ENCODE results near the gene HARS1. TPM values are rescaled to one million over a fixed set of nuclear protein-coding genes. Genes with fewer than 3 reads are reported as not detected.
A peak's percentile ranks its signal among the peaks of the same experiment; 100 is the strongest.

Gene HARS1
- polyA plus RNA-seq, 3 donors, result 28.4 to 34.3 (median 31.9) TPM

- Histone ChIP-seq H3K4me2 (replicated peaks; ENCODE audit: extremely low read depth, low read length, poor library complexity, severe bottlenecking) (peak overlapping the region; percentile 100), H3K9ac (ENCODE audit: insufficient read depth, low read length, poor library complexity, severe bottlenecking) (peak overlapping the region; percentile 89), H2AFZ (ENCODE audit: insufficient read depth, low read depth, low read length, poor library complexity, severe bottlenecking) (peak overlapping the region; percentile 15), H3K27ac (ENCODE audit: low read depth in 1 of 2, low read length in 2 of 2) (peak overlapping the region; percentile 96 to 97), H3K27me3 (ENCODE audit: control insufficient read depth in 2 of 2, insufficient read depth in 2 of 2, low read length in 2 of 2) (no peaks in the 10 kb centered on the region), H3K4me1 (ENCODE audit: control insufficient read depth in 1 of 2, insufficient read depth in 2 of 2, low read length in 2 of 2) (peaks cover 30 to 59% of the 10 kb centered on the region in 2 donors), H3K79me2 (ENCODE audit: insufficient read depth, low read length) (peaks cover 55% of the 10 kb centered on the region), H3K9me3 (replicated peaks in 1 of 2; ENCODE audit: control insufficient read depth in 1 of 2, insufficient read depth in 1 of 2, low read length in 2 of 2) (peaks cover 0 to 10% of the 10 kb centered on the region in 2 donors), H3K36me3 (replicated peaks in 1 of 2; ENCODE audit: control insufficient read depth in 1 of 2, insufficient read depth in 2 of 2, low read length in 2 of 2) (peaks cover 14 to 24% of the 10 kb centered on the region in 2 donors), H4K20me1 (ENCODE audit: insufficient read depth, low read length) (peaks cover 31% of the 10 kb centered on the region), H3K4me3 (replicated peaks in 1 of 3; ENCODE audit: low read depth in 2 of 3, low read length in 3 of 3) (peak overlapping the region; percentile 76 to 98 (median 97))
- WGBS (ENCODE audit: insufficient coverage), result no CpG with 5 or more reads among the region's 2 CpGs
- intact Hi-C loops (cut with micrococcal nuclease), result loop anchor here (5.0 kb wide), 1 partner anchor 33 kb away; no protein-coding TSS in a partner anchor
- peak in 2 of 3 donors; percentile 61 to 76 for DNase-seq
- H3K27ac Mint-ChIP-seq, result peak overlapping the region; percentile 97 to 99 (median 98)
- peak overlapping the region; percentile 92 to 100 for H3K4me3 Mint-ChIP-seq
- peaks cover 59% of the 10 kb centered on the region for H3K4me1 Mint-ChIP-seq
- peaks cover 4 to 17% (median 12%) of the 10 kb centered on the region in 7 donors for H3K9me3 Mint-ChIP-seq
- no peak for TF ChIP-seq CTCF (IDR thresholded peaks at IDR 0.05)
- peaks cover 35 to 51% of the 10 kb centered on the region in 2 donors for H3K36me3 Mint-ChIP-seq
- H3K27me3 Mint-ChIP-seq (ENCODE audit: low read depth in 3 of 3), result peaks cover 0 to 2% (median 0%) of the 10 kb centered on the region in 3 donors
Measured at GRCh38 chr5:140630292-140631035, 60.7 kb downstream of the HARS1 start.

- H3K4me3 ChIP-seq (replicated peaks in 1 of 3; ENCODE audit: low read depth in 2 of 3, low read length in 3 of 3), result peak overlapping the region in 2 of 3 experiments; percentile 3 to 97
- Mint-ChIP-seq H3K4me1 (peaks cover 49% of the 10 kb centered on the region), H3K27ac (peak overlapping the region in 6 of 7 donors; percentile 34 to 78 (median 65)), H3K9me3 (peaks cover 4 to 17% (median 12%) of the 10 kb centered on the region in 7 donors), H3K27me3 (ENCODE audit: low read depth in 3 of 3) (peaks cover 0 to 2% (median 0%) of the 10 kb centered on the region in 3 donors), H3K4me3 (peak overlapping the region; percentile 64 to 100), H3K36me3 (peaks cover 35 to 56% of the 10 kb centered on the region in 2 donors)
- H4K20me1 ChIP-seq (ENCODE audit: insufficient read depth, low read length), result peaks cover 31% of the 10 kb centered on the region
- H3K9ac ChIP-seq (ENCODE audit: insufficient read depth, low read length, poor library complexity, severe bottlenecking), result no peak overlapping the region
- H3K27me3 ChIP-seq (ENCODE audit: control insufficient read depth in 2 of 2, insufficient read depth in 2 of 2, low read length in 2 of 2), result no peaks in the 10 kb centered on the region
- peaks cover 14 to 24% of the 10 kb centered on the region in 2 donors for H3K36me3 ChIP-seq (replicated peaks in 1 of 2; ENCODE audit: control insufficient read depth in 1 of 2, insufficient read depth in 2 of 2, low read length in 2 of 2)
- H3K4me1 ChIP-seq (ENCODE audit: control insufficient read depth in 1 of 2, insufficient read depth in 2 of 2, low read length in 2 of 2), result peaks cover 18 to 45% of the 10 kb centered on the region in 2 donors
- H3K4me2 ChIP-seq (replicated peaks; ENCODE audit: extremely low read depth, low read length, poor library complexity, severe bottlenecking), result peak overlapping the region; percentile 100
- peak in 2 of 3 donors; percentile 46 to 56 for DNase-seq
- no CpG with 5 or more reads among the region's 1 CpG for whole genome bisulfite sequencing (ENCODE audit: insufficient coverage)
- H3K9me3 ChIP-seq (replicated peaks in 1 of 2; ENCODE audit: control insufficient read depth in 1 of 2, insufficient read depth in 1 of 2, low read length in 2 of 2), result peaks cover 0 to 10% of the 10 kb centered on the region in 2 donors
- peak overlapping the region in 1 of 2 donors; percentile 65 for H3K27ac ChIP-seq (ENCODE audit: low read depth in 1 of 2, low read length in 2 of 2)
- intact Hi-C loops (cut with micrococcal nuclease), result no loop called here
- no peak for TF ChIP-seq CTCF (IDR thresholded peaks at IDR 0.05)
- H2AFZ ChIP-seq (ENCODE audit: insufficient read depth, low read depth, low read length, poor library complexity, severe bottlenecking), result no peak overlapping the region
- H3K79me2 ChIP-seq (ENCODE audit: insufficient read depth, low read length), result peaks cover 46% of the 10 kb centered on the region
Measured at GRCh38 chr5:140628711-140629110, 62.5 kb downstream of the HARS1 start.

Data from CD14-positive monocyte (primary cell).